Suprapubic skin (tissue), 4 donors: Measurements from ENCODE around the gene SETD2.

Source experiments
- CTCF ChIP-seq, 2 donors: fragments of 200-600 bp in 1 of 2; fragments of 450-650 bp in 1 of 2; sonication (generic) in 1 of 2; IDR thresholded peaks; one replicate each; pipeline ENCODE4 v1.5.1; 2016 to 2019; ENCODE audit warnings: antibody characterized with exemption in 2 of 2, mild to moderate bottlenecking in 1 of 2, moderate library complexity in 1 of 2
- POLR2A ChIP-seq, 2 donors: fragments of 450-650 bp; IDR thresholded peaks; one replicate each; pipeline ENCODE4 v1.6.1; 2017; ENCODE audit warnings: antibody characterized with exemption in 2 of 2, mild to moderate bottlenecking in 2 of 2, moderate library complexity in 2 of 2
- POLR2AphosphoS5 ChIP-seq, 3 donors: sonication (generic); formaldehyde crosslinking; IDR thresholded peaks; one replicate each; pipeline ENCODE4 v1.6.1; 2017; ENCODE audit warnings: antibody characterized with exemption in 3 of 3

- no peak for TF ChIP-seq CTCF (IDR thresholded peaks at IDR 0.05)
- no peak for TF ChIP-seq POLR2AphosphoS5 (IDR thresholded peaks at IDR 0.05)
- no peak for TF ChIP-seq POLR2A (IDR thresholded peaks at IDR 0.05)
Observed at GRCh38 chr3:46995901-46996562, 167.9 kb downstream of the SETD2 start.
